HL-60 (cell line): ENCODE measurements around the gene PCDHGA3.

Experiments
- DNase-seq, 2 experiments: peaks; one replicate each; pipeline ENCODE4 v3.0.0-alpha.2; 2010 to 2020; ENCODE audit warnings: low read depth in 1 of 2, low spot score in 1 of 2
- H3K27ac ChIP-seq: fragments of 250-450 bp; sonication (Bioruptor Pico); replicated peaks from 2 replicates; pipeline ENCODE4 v1.5.1; 2020; ENCODE audit warnings: mild to moderate bottlenecking, moderate library complexity
- H3K27me3 ChIP-seq: fragments of 250-450 bp; sonication (Bioruptor Pico); 2 replicates; pipeline ENCODE4 v1.5.1; 2021; ENCODE audit warnings: mild to moderate bottlenecking, moderate library complexity; ENCODE audit not compliant: insufficient read depth, poor library complexity, severe bottlenecking
- H3K4me3 ChIP-seq: replicated peaks from 2 replicates; pipeline ENCODE4 v1.5.1; 2011; ENCODE audit warnings: mild to moderate bottlenecking, control low read depth, low read length; ENCODE audit not compliant: insufficient read depth
- CTCF ChIP-seq: IDR thresholded peaks from one replicate; pipeline ENCODE4 v1.5.1; 2011; ENCODE audit warnings: low read length, control low read depth, inconsistent platforms; ENCODE audit not compliant: insufficient read depth
- GABPA ChIP-seq: IDR thresholded peaks from 2 replicates; pipeline ENCODE4 v1.6.1; 2012; ENCODE audit warnings: low read depth
- POLR2AphosphoS5 ChIP-seq: IDR thresholded peaks from 2 replicates; pipeline ENCODE4 v1.6.1; 2012; ENCODE audit warnings: low read depth
- REST ChIP-seq: IDR thresholded peaks from 2 replicates; pipeline ENCODE4 v1.6.1; 2012; ENCODE audit warnings: low read depth; ENCODE audit not compliant: insufficient replicate concordance
- SPI1 ChIP-seq: IDR thresholded peaks from 2 replicates; pipeline ENCODE4 v1.6.1; 2012; ENCODE audit warnings: low read depth, mild to moderate bottlenecking, borderline replicate concordance

The PCDHGA3 gene

DNA sequence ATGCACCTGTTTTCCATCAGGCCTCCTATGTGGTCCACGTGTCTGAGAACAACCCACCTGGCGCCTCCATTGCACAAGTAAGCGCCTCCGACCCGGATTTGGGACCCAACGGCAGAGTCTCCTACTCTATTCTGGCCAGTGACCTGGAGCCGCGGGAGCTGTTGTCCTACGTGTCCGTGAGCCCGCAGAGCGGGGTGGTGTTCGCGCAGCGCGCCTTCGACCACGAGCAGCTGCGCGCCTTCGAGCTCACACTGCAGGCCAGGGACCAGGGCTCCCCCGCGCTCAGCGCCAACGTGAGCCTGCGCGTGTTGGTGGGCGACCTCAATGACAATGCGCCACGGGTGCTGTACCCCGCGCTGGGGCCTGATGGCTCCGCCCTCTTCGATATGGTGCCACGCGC is 8.0 kb downstream of the PCDHGA3 start:
- TF ChIP-seq GABPA: no peak
- TF ChIP-seq POLR2AphosphoS5: no peak
- no peak for TF ChIP-seq CTCF
- TF ChIP-seq SPI1: no peak
- no peak for TF ChIP-seq REST
- DNase-seq: no peak
- no peak overlapping the region for H3K4me3 ChIP-seq
- H3K27ac ChIP-seq: no peak overlapping the region
- H3K27me3 ChIP-seq: no peaks in the 10 kb centered on the region

DNA sequence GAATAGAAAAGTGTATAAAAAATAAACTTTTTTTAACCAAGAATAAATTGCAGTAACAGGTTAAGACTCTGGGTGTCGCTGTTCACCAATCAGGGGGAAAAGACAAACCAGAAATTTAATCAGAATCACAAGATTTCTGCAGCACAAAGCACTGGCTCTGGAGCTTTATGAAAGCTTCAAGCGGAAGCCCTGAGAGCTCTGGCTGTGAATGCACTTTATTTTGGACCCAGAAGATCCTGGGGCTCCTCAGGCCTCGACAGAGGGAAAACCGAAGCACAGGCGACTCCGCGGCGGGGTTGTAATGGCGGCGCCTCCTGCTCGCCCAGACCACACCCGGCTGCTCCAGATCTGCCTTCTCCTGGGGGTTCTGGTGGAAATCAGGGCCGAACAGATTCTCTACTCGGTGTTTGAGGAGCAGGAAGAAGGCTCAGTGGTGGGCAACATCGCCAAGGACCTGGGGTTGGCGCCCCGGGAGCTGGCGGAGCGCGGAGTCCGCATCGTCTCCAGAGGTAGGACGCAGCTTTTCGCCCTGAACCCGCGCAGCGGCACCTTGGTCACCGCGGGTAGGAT is 11.4 kb downstream of the PCDHGA3 start, which contains the start of gene PCDHGA4:
Gene PCDHGA4 (plus strand): TSS at position 122 of the 570 bp plus-strand sequence. CDS start 87 bp downstream, at position 209.
- no peak within 1 kb of the TSS for H3K4me3 ChIP-seq

More for the DNA sequence above, 11.4 kb downstream of the PCDHGA3 start, which contains the start of gene PCDHGA4:
- no peak for DNase-seq
- Histone ChIP-seq H3K27ac (no peak within 1 kb of the TSS), H3K27me3 (no peaks in the 10 kb centered on the region)
- TF ChIP-seq GABPA (no peak), SPI1 (no peak), CTCF (no peak), POLR2AphosphoS5 (no peak), REST (no peak)
